ENCODE measurements around the gene EXOC3.

Gene EXOC3

DNA sequence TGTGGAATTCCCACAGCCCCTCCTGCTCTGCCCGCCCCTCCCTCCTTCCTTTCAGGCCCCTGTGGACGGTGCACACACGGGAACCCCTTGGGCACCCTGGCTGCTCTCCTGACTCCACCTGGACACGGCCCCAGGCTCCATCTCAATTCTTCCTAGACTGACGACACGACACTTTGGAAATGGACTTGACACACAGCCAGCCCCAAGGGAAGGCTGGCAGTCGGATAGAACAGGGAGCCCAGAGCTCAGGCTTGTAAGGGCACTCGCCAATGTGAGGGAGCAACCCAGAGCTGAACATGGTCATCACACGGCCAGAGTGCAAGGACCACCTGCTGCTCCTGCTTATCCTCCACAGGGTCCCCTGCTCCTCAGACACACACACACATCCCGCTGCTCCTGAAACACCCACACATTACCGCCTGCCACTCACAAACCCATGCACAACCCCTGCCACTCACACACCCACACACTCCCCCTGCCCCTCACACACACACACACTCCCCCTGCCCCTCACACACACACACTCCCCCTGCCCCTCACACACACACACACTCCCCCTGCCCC lies 72.4 kb downstream of the EXOC3 start:
- TF ChIP-seq, protein P1, sequence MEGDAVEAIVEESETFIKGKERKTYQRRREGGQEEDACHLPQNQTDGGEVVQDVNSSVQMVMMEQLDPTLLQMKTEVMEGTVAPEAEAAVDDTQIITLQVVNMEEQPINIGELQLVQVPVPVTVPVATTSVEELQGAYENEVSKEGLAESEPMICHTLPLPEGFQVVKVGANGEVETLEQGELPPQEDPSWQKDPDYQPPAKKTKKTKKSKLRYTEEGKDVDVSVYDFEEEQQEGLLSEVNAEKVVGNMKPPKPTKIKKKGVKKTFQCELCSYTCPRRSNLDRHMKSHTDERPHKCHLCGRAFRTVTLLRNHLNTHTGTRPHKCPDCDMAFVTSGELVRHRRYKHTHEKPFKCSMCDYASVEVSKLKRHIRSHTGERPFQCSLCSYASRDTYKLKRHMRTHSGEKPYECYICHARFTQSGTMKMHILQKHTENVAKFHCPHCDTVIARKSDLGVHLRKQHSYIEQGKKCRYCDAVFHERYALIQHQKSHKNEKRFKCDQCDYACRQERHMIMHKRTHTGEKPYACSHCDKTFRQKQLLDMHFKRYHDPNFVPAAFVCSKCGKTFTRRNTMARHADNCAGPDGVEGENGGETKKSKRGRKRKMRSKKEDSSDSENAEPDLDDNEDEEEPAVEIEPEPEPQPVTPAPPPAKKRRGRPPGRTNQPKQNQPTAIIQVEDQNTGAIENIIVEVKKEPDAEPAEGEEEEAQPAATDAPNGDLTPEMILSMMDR (conservative IDR thresholded peaks at IDR 0.05; ENCODE audit: low read depth, low read length): no peak
- no peak for DNase-seq (ENCODE audit: low read depth)
- H3K4me3 ChIP-seq (ENCODE audit: low read length): no peak overlapping the region

DNA sequence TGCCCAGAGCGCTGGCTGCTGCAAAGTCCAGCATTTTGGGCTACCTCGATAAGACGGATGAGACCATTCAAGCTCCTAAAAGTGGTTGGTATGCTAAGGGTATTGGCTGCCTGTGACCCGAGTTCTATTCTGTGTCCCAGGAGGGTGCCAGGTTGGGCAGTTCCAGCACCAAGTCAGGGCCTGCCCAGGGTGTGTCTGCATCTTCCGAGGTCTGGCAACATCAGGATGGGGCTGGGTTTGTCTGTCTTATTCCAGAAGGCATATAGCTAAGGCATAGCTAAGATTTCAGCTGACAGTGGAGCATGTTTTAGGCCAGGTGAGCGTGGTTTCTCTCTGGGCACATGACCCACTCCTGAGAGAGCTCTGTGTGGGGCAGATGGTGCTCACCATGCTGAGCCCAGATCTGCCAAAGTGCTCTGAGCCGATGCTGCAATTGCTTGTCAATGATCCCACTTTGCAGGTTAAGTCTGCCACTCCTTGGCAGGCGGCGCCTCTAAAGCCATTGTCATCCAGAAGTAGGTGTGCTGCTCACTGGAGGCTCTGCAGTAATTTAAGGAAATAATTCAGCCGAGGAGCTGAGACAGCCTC lies 73.5 kb downstream of the EXOC3 start:
- TF ChIP-seq, protein P1 (conservative IDR thresholded peaks at IDR 0.05; ENCODE audit: low read depth, low read length): no peak
- H3K4me3 ChIP-seq (ENCODE audit: low read length): no peak overlapping the region
- no peak for DNase-seq (ENCODE audit: low read depth)

Measured in retinal pigment epithelial cell (primary cell).